Progenitor cell of endocrine pancreas (in vitro differentiated cells): ENCODE measurements around the gene TYW5. TPM values are rescaled to one million over a fixed set of nuclear protein-coding genes. Genes with fewer than 3 reads are reported as not detected.
A peak's percentile ranks its signal among the peaks of the same experiment; 100 is the strongest.

ENCODE experiments used
- DNase-seq: peaks from one replicate; pipeline ENCODE4 v3.0.0; 2021; ENCODE audit warnings: low spot score; ENCODE audit not compliant: unreplicated experiment
- H3K27ac Mint-ChIP-seq: 2 replicates; pipeline ENCODE4 v1.8.0; 2021; ENCODE audit warnings: mild to moderate bottlenecking, moderate library complexity, mixed read lengths
- H3K27me3 Mint-ChIP-seq: 2 replicates; pipeline ENCODE4 v1.8.0; 2021; ENCODE audit warnings: mixed read lengths
- H3K36me3 Mint-ChIP-seq: 2 replicates; pipeline ENCODE4 v1.8.0; 2022; ENCODE audit warnings: mixed read lengths; ENCODE audit not compliant: insufficient read depth
- H3K4me1 Mint-ChIP-seq: 2 replicates; pipeline ENCODE4 v1.8.0; 2021; ENCODE audit warnings: low read depth, mixed read lengths
- H3K4me3 Mint-ChIP-seq: 2 replicates; pipeline ENCODE4 v1.8.0; 2021; ENCODE audit warnings: low read depth, mild to moderate bottlenecking, moderate library complexity, mixed read lengths
- H3K9me3 Mint-ChIP-seq: 2 replicates; pipeline ENCODE4 v1.8.0; 2021; ENCODE audit warnings: low read depth, mixed read lengths
- CTCF ChIP-seq: fragments of 200-600 bp; sonication (generic); IDR thresholded peaks from one replicate; pipeline ENCODE4 v1.5.0; 2021; ENCODE audit warnings: antibody characterized with exemption, mild to moderate bottlenecking; ENCODE audit not compliant: unreplicated experiment
- total RNA-seq: library from RNA; stranded (reverse); gene quantifications from 2 replicates; pipeline ENCODE4 v1.2.1, GENCODE V29; 2021

TYW5 gene
- total RNA-seq, 1 donor from 2014 or later = 16.6 TPM

DNA sequence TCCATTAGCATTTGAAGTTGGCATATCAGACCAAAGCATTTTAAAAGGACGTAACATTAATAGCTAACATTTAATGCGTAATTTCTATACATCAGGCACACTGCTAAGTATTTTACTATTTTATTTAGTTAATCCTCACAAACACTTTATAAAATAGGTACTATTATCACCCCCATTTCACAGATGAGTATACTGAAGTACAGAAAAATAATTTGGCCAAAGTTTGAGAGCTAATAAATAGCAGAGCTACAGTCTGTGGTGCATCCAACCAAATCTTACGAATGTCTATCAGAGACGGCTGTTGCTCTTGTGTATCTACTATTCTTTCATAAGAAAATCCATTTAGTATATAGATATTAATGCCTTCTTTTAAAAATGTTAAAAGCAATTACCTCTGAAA lies 11.9 kb downstream of the TYW5 start:
- Mint-ChIP-seq H3K36me3 (peaks cover 27% of the 10 kb centered on the region), H3K4me1 (no peaks in the 10 kb centered on the region), H3K9me3 (no peaks in the 10 kb centered on the region), H3K27me3 (no peaks in the 10 kb centered on the region), H3K4me3 (no peak overlapping the region), H3K27ac (no peak overlapping the region)
- DNase-seq = no peak
- no peak for TF ChIP-seq CTCF

DNA sequence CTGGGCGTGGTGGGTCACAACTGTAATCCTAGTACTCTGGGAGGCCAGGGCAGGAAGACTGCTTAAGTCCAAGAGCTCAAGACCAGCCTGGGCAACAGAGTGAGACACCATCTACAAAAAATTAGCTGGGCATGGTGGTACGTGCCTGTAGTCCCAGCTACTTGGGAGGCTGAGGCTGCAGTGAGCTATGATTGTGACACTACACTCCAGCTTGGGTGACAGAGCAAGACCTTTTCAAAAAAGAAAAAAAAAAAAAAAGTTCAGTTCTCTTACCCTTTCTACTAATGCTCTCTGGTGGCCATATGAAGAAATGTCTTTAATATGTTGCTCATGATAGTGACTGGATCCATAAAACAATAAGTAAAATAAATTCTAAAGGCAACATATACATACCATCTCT lies 14.9 kb downstream of the TYW5 start:
- peaks cover 20% of the 10 kb centered on the region for H3K36me3 Mint-ChIP-seq
- peaks cover 8% of the 10 kb centered on the region for H3K4me1 Mint-ChIP-seq
- H3K4me3 Mint-ChIP-seq = no peak overlapping the region
- no peak for DNase-seq
- no peak overlapping the region for H3K27ac Mint-ChIP-seq
- TF ChIP-seq CTCF = peak; percentile 49
- H3K9me3 Mint-ChIP-seq = no peaks in the 10 kb centered on the region
- H3K27me3 Mint-ChIP-seq = no peaks in the 10 kb centered on the region

DNA sequence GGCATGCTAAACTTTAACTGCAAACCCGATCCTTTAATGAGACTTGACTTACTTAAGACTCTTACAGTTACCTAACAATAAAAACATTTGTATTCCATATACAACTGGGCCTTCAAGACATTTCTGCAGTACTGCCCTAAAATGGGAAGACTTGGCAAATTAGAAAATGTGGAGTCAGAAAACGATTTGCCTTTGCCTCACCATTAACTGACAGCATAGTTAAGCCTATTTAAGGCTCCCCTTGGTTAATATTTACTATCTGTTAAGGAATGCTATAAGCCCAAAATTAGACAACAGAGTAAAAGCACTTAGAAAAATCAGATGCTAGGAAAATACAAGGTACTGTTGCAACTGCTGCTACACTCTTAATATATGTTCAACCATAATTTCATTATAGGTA lies 18.7 kb downstream of the TYW5 start:
- Mint-ChIP-seq H3K4me3 (peak overlapping the region; percentile 35), H3K27me3 (no peaks in the 10 kb centered on the region), H3K9me3 (no peaks in the 10 kb centered on the region), H3K4me1 (peaks cover 8% of the 10 kb centered on the region), H3K27ac (peak overlapping the region; percentile 61), H3K36me3 (peaks cover 13% of the 10 kb centered on the region)
- TF ChIP-seq CTCF = no peak
- no peak for DNase-seq

- Mint-ChIP-seq H3K4me1 (peaks cover 8% of the 10 kb centered on the region), H3K4me3 (no peak overlapping the region), H3K27ac (no peak overlapping the region), H3K36me3 (peaks cover 14% of the 10 kb centered on the region), H3K9me3 (no peaks in the 10 kb centered on the region), H3K27me3 (no peaks in the 10 kb centered on the region)
- DNase-seq = no peak
- no peak for TF ChIP-seq CTCF
Observed at GRCh38 chr2:199933466-199933865, 21.8 kb downstream of the TYW5 start.

DNA sequence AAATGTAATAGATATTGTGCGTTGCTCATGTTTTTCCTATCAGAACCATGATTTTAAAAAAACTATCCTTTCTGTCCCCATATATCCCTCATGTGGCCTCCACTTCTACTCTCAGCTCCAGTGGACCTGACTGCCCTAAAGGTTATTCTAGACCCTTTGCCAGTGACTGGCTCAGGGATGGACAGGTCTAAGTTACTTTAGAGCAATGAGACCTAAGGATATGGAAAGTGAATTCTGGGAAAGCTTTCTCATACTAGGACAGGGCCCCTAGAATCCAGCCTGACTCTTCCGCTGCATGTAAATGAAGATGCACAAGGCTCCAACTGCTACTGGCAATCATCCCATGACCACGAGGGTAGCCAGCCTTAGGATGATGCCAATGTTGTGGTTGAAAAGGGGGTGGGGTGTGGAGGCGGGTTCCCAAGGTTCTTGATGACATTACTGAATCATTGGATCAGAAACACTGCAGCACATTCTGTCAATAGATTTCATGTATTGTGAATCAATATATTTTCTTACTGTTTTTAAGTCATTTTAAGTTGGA lies 22.9 kb downstream of the TYW5 start:
- peaks cover 11% of the 10 kb centered on the region for H3K36me3 Mint-ChIP-seq
- H3K4me1 Mint-ChIP-seq = peaks cover 7% of the 10 kb centered on the region
- H3K4me3 Mint-ChIP-seq = no peak overlapping the region
- no peaks in the 10 kb centered on the region for H3K9me3 Mint-ChIP-seq
- DNase-seq = no peak
- peak overlapping the region; percentile 52 for H3K27ac Mint-ChIP-seq
- H3K27me3 Mint-ChIP-seq = no peaks in the 10 kb centered on the region
- TF ChIP-seq CTCF = no peak
